Muscle layer of duodenum (tissue), 2 donors: ENCODE data around the gene USP46.

Experiments used
- H3K27ac ChIP-seq: one replicate; pipeline ENCODE4 v1.7.0; 2013; ENCODE audit warnings: mild to moderate bottlenecking, low read length
- H3K27me3 ChIP-seq: one replicate; pipeline ENCODE4 v1.7.0; 2013; ENCODE audit warnings: low read depth, mild to moderate bottlenecking, control low read depth, low read length
- H3K36me3 ChIP-seq, 2 donors: one replicate each; pipeline ENCODE4 v1.7.0; 2013; ENCODE audit warnings: low read length in 2 of 2, control low read depth in 1 of 2, mild to moderate bottlenecking in 1 of 2; ENCODE audit not compliant: insufficient read depth in 2 of 2, control insufficient read depth in 1 of 2
- H3K4me1 ChIP-seq, 2 donors: one replicate each; pipeline ENCODE4 v1.7.0; 2013; ENCODE audit warnings: low read length in 2 of 2, mild to moderate bottlenecking in 2 of 2, control low read depth in 1 of 2, moderate library complexity in 1 of 2; ENCODE audit not compliant: insufficient read depth in 2 of 2, control insufficient read depth in 1 of 2
- H3K4me3 ChIP-seq, 2 donors: one replicate each; pipeline ENCODE4 v1.7.0; 2013; ENCODE audit warnings: low read length in 2 of 2, low read depth in 1 of 2, mild to moderate bottlenecking in 1 of 2
- H3K9me3 ChIP-seq, 2 donors: one replicate each; pipeline ENCODE4 v1.7.0; 2013; ENCODE audit warnings: low read length in 2 of 2, control low read depth in 1 of 2, mild to moderate bottlenecking in 1 of 2; ENCODE audit not compliant: control insufficient read depth in 1 of 2
- donor health status: healthy.

USP46 gene

DNA sequence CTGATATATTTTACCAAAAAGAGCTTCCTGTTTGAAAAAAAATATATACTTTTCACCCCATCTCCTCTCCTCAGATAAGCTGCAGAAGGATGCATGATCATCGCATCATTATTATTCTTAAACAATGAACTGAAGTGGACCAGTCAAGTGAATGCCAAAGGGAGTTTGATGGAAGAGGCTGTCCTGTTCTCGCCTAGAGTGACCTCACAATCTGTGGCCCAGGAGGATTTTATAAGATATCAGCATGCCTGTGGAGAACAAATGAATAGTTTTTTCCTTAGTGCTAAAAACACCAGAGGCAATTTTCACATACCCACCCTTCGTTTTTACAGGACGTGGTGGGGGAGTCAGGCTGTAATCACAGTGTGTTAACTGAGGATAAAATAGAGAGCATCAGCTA is 112.7 kb downstream of the USP46 start:
- no peaks in the 10 kb centered on the region for H3K36me3 ChIP-seq
- no peak overlapping the region for H3K4me3 ChIP-seq
- no peaks in the 10 kb centered on the region for H3K27me3 ChIP-seq
- H3K27ac ChIP-seq = no peak overlapping the region
- no peaks in the 10 kb centered on the region for H3K4me1 ChIP-seq
- H3K9me3 ChIP-seq = no peaks in the 10 kb centered on the region

DNA sequence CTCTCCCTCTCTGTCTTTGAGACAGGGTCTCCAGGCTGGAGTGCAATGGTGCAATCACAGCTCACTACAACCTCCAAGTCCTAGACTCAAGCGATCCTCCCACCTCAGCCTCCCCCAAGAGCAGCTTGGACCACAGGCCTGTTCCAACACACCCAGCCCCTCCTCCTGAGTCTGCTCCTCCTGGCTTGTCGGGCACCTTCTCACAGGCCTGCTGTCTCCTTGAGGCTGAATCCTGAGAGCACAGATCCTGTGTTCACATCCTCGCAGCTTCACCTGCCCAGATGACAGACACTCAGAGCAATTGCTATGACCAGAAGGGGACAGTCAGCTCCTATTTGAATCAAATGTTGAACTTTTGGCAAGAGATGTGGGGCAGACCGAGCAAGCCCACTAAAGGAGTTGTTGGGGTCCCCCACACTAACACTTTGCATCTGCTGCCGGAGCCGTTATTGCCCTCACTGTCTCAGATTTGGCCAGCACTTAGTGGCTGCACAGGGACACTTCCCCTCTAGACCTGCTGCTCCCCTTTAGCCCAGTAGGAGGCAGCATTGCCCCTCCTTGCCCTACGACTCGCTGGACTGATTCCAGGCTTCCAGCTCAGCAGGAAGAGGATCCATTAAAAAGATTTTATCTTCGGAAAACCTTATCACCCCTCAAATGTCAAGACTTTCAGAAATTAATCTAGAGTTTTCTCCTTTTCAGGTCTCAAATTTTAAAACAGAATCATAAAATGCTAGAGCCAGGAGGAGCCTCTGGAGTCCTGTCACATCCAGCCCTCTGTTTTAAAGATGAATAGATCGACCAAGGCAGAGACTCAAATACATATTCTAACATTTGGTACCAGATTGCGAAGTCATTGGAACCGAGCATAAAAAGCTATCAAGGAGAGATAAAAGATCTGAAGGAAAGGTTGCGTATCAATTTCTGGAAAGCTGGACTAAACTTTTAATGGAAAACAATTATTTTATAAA is 113.7 kb downstream of the USP46 start:
- Histone ChIP-seq H3K4me1 (no peaks in the 10 kb centered on the region), H3K27me3 (no peaks in the 10 kb centered on the region), H3K4me3 (no peak overlapping the region), H3K27ac (no peak overlapping the region), H3K9me3 (no peaks in the 10 kb centered on the region), H3K36me3 (no peaks in the 10 kb centered on the region)
